NCI-H2107 (cell line): ENCODE results near the gene IRX6.

Source experiments
- DNase-seq: peaks from one replicate; lab custom pipeline; 2025; lab: John Stamatoyannopoulos, UW

The IRX6 gene

DNA sequence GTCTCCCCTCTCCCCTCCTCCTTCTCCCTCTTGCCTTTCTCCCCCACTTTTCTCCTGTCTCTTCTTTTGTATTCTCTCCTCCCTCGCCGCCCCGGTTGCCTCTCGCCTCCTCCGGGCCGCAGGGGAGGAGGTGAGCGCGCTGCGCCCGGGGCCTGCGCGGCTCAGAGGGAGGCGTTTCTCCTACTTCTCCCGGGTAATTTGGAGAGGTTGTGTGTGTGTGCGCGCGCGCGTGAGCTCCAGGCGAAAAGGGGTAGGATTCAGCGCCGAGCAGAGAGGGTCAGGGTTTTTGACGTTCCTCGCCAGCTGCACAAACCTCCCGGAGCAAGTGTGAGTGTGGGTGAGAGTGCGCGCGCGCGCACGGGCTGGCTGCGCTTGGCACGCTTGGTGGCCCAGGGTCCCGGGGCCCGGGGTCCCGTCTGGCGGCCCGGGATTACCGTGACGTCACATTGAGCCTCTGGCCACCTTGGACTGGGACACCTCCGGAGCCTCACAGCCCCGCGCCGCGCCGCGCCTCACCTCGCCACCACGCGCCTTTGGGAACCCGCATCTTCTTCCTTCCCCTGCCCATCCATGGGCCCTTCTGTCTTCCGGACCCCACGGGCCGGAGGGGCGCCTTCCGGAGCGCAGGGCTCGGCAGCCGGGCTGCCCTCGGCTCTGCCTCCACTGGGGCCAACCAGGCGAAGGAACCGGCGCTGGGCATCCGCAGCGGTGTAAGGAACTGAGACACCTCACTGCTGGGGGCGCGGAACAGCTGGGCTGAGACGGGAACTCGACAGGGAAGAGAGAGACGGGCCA is 479 bp downstream of the IRX6 start:
- no peak for DNase-seq

- DNase-seq = no peak
Measured at GRCh38 chr16:55325080-55325447, 1.1 kb downstream of the IRX6 start.

- DNase-seq = no peak
Measured at GRCh38 chr16:55325458-55326109, 1.6 kb downstream of the IRX6 start.

DNA sequence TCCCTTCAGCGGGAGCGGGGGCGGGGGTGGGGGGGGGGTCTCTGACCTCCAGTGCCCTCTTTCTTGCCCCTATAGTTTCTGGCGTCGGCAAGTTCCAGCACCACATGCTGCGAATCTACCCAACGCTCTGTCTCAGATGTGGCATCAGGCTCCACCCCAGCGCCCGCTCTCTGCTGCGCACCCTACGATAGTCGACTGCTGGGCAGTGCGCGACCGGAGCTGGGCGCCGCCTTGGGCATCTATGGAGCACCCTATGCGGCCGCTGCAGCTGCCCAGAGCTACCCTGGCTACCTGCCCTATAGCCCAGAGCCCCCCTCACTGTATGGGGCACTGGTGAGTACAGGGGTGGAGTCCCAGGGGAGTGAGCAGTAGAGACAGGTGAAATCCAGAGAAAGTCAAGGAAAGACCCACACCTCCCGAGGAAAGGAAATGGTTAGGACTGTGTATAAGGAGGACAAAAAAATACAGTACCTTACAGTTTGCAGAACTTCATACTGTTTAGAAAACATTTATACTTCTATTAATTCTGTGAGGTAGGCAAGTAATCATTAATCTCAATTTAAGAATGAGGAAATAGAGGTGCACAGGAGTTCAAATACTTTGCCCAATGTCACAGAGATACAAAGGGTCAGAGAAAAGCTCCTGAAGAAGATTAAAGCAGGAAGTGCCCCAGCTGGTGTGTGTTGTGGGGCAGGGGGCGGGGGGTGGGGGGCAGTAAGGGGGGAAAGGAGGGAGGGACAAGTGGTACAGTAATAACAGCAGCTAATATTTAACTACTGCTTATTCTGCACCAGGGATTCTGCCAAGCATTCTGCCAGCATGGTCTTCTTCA is 2.5 kb downstream of the IRX6 start:
- no peak for DNase-seq

GRCh38 chr16:55328611-55329569 is 4.9 kb downstream of the IRX6 start:
- no peak for DNase-seq

DNA sequence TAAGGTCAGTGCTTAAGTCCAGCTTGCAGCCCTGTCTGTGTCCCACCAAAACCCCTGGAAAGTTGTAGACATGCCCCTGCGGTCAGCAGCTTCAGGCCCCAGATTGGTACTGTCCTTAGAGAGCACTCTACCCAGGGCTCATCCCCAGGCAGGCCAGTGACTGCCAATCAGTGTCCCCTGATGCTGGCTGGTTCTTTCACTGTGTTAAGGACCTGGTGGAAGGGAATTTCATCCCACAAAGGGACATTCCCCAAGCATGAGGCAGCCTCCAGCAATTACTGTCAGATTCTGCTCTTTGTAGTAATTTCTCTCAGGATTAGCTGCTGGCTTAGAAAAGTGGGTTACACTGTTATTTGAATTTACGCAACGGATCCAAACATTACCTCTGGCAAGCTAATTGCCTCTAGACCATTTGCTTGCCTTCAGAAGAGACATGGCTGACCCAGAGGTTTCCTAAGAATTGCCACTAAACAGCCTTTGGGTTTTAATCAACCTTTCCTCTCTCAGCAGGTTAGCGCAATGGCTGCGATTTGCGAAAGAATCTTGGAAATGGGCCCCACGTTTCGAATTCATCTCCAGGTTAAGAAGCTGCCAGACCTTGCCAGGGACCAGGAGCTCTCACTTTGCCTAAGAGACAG is 5.9 kb downstream of the IRX6 start:
- DNase-seq = no peak

DNA sequence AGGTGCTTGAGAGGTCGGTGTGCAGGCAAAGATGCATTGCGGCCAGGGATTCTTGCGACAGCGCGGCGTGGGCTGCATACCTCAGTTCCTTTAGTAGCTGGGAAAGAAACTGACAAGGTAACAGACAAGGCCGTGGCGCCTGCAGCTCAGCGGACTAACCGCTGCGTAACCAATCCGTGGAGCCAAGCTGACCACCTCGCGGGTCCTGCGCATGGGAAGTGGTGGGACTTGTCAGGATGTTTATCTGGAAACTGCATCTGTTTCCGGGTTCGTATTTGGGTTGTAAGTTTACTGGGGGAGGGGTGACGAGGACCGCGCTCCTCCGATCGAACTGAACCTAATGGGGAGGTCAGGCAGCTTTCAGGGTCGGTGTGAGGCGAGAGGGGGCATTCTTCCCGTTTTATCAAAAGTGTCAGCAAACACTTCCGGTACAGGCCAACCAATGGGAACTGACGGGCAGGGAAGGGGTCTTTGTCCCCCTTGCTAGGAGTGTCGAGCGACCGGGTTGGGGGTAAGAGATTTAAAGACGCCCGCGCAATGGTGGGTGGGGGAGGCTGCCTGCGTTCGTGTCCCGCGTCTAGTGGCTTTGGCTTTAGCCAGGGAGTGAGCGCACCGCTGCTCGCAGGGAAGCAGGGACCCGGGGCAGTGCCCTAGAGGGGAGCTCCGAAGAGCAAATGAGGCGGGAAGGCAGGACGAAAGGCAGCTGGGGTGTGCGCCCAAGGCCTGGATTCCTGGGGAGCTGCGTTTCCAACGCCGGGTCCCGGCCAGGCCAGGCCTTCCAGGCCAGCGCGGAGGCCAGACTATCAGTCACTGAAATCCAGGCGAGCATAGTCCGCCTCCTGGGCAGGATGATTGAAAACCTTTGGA is 7.0 kb downstream of the IRX6 start:
- no peak for DNase-seq

DNA sequence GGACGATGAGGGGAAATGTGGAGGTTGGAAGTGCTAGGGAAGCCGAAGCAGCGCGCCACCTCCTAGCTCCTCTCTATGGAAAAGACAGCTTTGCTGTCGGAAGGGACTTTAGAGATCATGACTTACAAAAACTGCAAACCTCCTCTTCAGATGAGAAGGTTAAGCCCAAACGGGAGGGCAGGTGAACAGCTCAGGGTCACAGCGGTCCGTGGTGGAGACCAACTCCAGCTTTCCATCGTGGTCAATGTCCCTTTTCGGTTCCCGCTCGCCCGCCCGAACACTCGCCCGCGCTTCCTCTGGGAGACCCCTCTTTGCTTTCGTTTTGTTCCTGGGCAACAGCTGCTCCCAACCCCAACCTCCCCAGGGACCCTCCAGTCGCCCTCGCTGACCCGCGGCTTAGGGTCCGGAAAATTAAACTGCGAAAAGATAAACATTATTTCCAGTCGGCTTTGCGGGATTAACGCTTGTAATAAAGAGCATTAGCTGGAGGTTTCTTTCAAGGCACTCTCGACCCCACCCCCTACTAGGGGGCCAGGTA is 7.7 kb downstream of the IRX6 start:
- no peak for DNase-seq

GRCh38 chr16:55333684-55334083 is 9.7 kb downstream of the IRX6 start:
- DNase-seq = no peak

- no peak for DNase-seq
Measured at GRCh38 chr16:55338646-55339045, 14.6 kb downstream of the IRX6 start.

DNA sequence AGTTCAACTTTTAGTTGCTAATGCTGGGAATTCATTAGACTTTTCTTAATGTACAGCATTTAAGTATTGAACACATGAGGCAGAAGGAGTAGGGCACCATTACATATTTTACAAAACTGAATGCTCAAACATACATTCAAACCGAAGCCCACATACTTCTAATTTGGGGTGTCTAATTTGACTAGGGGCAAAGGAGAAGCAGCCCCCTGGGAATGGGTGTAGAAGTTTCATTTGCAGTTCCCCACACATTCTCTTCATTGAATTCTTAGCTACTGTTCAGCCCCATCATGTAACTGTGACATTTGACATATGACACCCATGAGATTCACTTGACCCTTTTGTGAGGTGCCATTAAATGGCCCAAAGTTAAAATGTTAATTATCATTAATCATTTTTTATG is 16.4 kb downstream of the IRX6 start:
- no peak for DNase-seq

GRCh38 chr16:55341681-55342080 is 17.7 kb downstream of the IRX6 start:
- no peak for DNase-seq

GRCh38 chr16:55346475-55346874 is 22.5 kb downstream of the IRX6 start:
- no peak for DNase-seq

DNA sequence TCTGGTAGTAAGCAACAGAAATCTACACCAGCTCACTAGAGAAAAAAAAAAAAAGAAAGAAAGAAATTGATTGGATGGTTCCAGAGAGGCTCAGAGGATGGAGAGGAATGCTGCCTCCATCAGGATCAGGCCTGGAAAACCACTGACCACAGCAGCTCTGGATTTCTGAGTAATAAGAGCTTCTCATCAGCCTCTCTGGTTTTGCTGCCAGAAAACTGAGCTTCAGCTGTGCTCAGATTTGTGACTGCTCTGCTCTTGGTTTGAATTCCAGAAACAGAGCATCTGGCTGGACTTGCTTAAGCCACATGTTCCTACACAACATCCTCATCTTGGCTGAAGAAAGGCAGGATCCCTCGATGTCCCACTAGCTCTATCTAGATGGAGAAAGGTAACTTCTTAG is 25.9 kb downstream of the IRX6 start:
- no peak for DNase-seq

- no peak for DNase-seq
Measured at GRCh38 chr16:55350984-55351383, 27.0 kb downstream of the IRX6 start.

- DNase-seq = no peak
Measured at GRCh38 chr16:55351936-55352335, 27.9 kb downstream of the IRX6 start.

DNA sequence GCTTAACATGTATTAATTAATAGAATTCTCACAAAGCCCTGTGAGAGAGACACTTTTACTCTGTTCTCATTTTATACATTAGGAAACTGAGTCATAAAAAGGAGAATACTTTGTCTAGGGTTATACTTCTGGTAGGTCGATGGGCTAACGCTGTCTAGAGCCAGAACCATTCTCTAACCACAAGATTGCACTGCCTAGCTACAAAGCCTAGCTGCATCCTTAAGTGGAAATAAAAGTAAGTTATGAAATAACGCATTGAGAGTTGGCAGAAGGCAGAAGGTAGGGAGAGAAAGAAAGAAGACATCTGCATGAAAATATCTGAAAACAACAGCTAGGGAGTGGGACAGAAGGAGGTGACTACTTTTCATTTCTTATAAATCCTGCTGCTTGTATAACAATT is 33.2 kb downstream of the IRX6 start:
- DNase-seq = no peak

GRCh38 chr16:55359946-55360345 is 35.9 kb downstream of the IRX6 start:
- DNase-seq = no peak

- no peak for DNase-seq
Measured at GRCh38 chr16:55364811-55365210, 40.8 kb downstream of the IRX6 start.

- DNase-seq = no peak
Measured at GRCh38 chr16:55367301-55367811, 43.4 kb downstream of the IRX6 start.
